Pancreas (tissue), 10 donors: Measurements from ENCODE around the gene RHOA. TPM values are rescaled to one million over a fixed set of nuclear protein-coding genes. Genes with fewer than 3 reads are reported as not detected.

Experiments used
- ATAC-seq, 4 donors: fragments of 200-7000 bp; cut with Tn5 transposase; one replicate each; pipeline versions ENCODE4 v1.8.0 to v1.9.1; 2020; ENCODE audit warnings: mild to moderate bottlenecking in 4 of 4, moderate library complexity in 4 of 4
- DNase-seq, 6 donors: peaks; one replicate each; pipeline ENCODE4 v3.0.0-alpha.2; 2020
- FAIRE-seq: peaks from 2 replicates; lab custom pipeline; 2012; peaks lifted over from hg19 to GRCh38; lab: Jason Lieb, UNC
- H3K27ac ChIP-seq, 4 donors: fragments of 200-600 bp; sonication (generic); 1 replicate in 3 of 4; 2 replicates in 1 of 4; pipeline versions ENCODE4 v1.5.0 to v1.8.0; 2020
- H3K27me3 ChIP-seq, 4 donors: fragments of 200-600 bp; one replicate each; pipeline ENCODE4 v1.8.0; 2021
- H3K36me3 ChIP-seq, 3 donors: fragments of 200-600 bp; sonication (generic) in 1 of 3; one replicate each; pipeline versions ENCODE4 v1.5.0 to v1.8.0; 2020 to 2021
- H3K4me1 ChIP-seq, 3 donors: fragments of 200-600 bp; one replicate each; pipeline ENCODE4 v1.8.0; 2021
- H3K4me3 ChIP-seq, 4 donors: fragments of 200-600 bp; sonication (generic) in 2 of 4; one replicate each; pipeline versions ENCODE4 v1.5.0 to v1.8.0; 2020 to 2021
- H3K9me3 ChIP-seq, 4 donors: fragments of 200-600 bp; one replicate each; pipeline ENCODE4 v1.8.0; 2021
- CTCF ChIP-seq, 4 donors: fragments of 200-600 bp; sonication (generic) in 3 of 4; IDR thresholded peaks; one replicate each; pipeline versions ENCODE4 v1.5.0 to v1.8.0; 2021; ENCODE audit warnings: antibody characterized with exemption in 4 of 4
- WGBS, 2 donors: extraction: QIAGEN DNeasy Blood & Tissue Kit; methylation state at CpG; one replicate each; pipeline ENCODE4 v1.1.7; 2013; 5-methylcytosine and 5-hydroxymethylcytosine counted together
- intact Hi-C, 3 donors: fragments of 100-400 bp; cut with DNase I; formaldehyde crosslinking; loops; one replicate each; pipeline versions ENCODE4 v1.11.1 to v1.14.2; 2022
- polyA plus RNA-seq, 2 donors: library from polyadenylated mRNA; stranded (reverse); fragments of 200-250 nt; gene quantifications; one replicate each; pipeline ENCODE4 v1.2.3, GENCODE V29; 2013
- total RNA-seq, 6 donors: library from RNA; stranded (reverse); fragmentation: NEBNext Ultra II Directional in 4 of 6; extraction: Animal tissue kit (Norgen Biotek cat#: 25700) in 4 of 6; gene quantifications; one replicate each; pipeline versions ENCODE4 v1.2.1 to v1.2.4, GENCODE V29; 2021 to 2023
- donor health status: healthy with polysubstance abuse.
- donor health status: DM: no; HTN: no; CAD: no; lungs with moderate emphysema.
- donor health status: DM: no; HTN: no; CAD: no.
- donor health status: control.
- donor health status: control.
- donor health status: Bipolar disorder and iron deficiency.
- donor health status: DM: yes; HTN: yes; CAD: no.
- donor health status: DM: no; HTN: no; CAD: no.
- donor health status: DM: no; HTN: no; CAD: no.
- donor health status: DM: yes; HTN: yes; CAD: no.

The RHOA gene
- total and polyA plus RNA-seq, 8 donors = 77.8 to 209 (median 138) TPM

DNA sequence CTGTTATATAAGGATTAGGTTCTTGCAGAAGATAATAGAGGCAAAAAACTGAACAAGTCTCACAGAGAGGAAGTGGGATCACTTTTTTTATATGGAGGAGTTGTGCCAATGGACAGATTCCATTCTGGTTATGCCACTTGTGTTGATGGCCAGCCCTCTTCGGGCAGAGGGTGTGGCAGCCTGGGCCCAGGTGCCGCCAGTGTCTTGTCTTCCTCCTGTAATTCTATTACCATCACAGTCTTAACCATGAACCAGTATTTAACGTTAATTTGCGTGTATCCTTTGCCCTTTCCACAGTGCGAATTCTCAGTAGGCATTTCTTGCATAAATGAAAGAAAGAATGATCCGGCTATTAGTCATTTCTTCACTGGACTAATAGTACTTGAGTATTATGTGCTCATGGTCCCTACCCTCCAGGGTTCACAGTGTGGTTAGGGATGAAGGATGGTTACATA lies 65.0 kb downstream of the RHOA start:
- intact Hi-C loops = no loop called here
- no peaks in the 10 kb centered on the region for H3K4me1 ChIP-seq
- H3K27ac ChIP-seq = peak overlapping the region in 2 of 4 donors; percentile 34 to 43
- H3K36me3 ChIP-seq = no peaks in the 10 kb centered on the region
- no peak for FAIRE-seq
- WGBS, 2 donors = 79 to 90% methylated on average over 6 of the region's 6 CpGs
- no peaks in the 10 kb centered on the region for H3K9me3 ChIP-seq
- no peak overlapping the region for H3K4me3 ChIP-seq
- TF ChIP-seq CTCF (IDR thresholded peaks at IDR 0.05) = no peak
- ATAC-seq = peak in 1 of 4 donors; percentile 14
- H3K27me3 ChIP-seq = no peaks in the 10 kb centered on the region
- DNase-seq = no peak

- no peaks in the 10 kb centered on the region for H3K36me3 ChIP-seq
- 89 to 93% methylated on average over 3 of the region's 3 CpGs for WGBS, 2 donors
- DNase-seq (no peak), ATAC-seq (no peak), FAIRE-seq (no peak)
- peaks cover 0 to 15% (median 0%) of the 10 kb centered on the region in 3 donors for H3K4me1 ChIP-seq
- TF ChIP-seq CTCF (IDR thresholded peaks at IDR 0.05) = no peak
- no peaks in the 10 kb centered on the region for H3K27me3 ChIP-seq
- no peak overlapping the region for H3K27ac ChIP-seq
- intact Hi-C loops = no loop called here
- H3K9me3 ChIP-seq = no peaks in the 10 kb centered on the region
- H3K4me3 ChIP-seq = no peak overlapping the region
Measured at GRCh38 chr3:49343163-49343562, 68.6 kb downstream of the RHOA start.

DNA sequence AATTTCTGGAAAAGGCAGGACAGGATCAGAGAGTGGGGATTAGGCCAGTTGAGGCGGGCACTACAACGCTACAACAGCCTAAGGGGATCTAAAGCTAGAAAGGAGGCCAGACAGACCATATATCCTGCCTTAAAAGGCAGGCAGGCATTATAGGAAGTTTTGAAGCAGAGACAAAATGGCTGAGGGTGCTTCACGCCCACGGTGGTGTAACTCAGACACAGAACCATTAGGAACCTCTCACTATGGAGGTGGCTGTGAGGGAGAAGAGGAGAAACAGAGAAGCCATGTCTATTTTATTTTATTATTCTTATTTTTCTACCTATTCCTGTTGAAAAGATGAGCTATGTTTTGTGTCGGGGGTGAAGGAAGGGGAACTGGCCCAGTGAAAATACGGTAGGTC lies 69.8 kb downstream of the RHOA start:
- no peak overlapping the region for H3K4me3 ChIP-seq
- no peaks in the 10 kb centered on the region for H3K36me3 ChIP-seq
- H3K27ac ChIP-seq = no peak overlapping the region
- H3K9me3 ChIP-seq = no peaks in the 10 kb centered on the region
- no peak for TF ChIP-seq CTCF (IDR thresholded peaks at IDR 0.05)
- no peak for ATAC-seq
- intact Hi-C loops = no loop called here
- DNase-seq = no peak
- no peaks in the 10 kb centered on the region for H3K27me3 ChIP-seq
- 89 to 94% methylated on average over 6 of the region's 6 CpGs for whole genome bisulfite sequencing, 2 donors
- FAIRE-seq = no peak
- H3K4me1 ChIP-seq = peaks cover 0 to 16% (median 0%) of the 10 kb centered on the region in 3 donors

DNA sequence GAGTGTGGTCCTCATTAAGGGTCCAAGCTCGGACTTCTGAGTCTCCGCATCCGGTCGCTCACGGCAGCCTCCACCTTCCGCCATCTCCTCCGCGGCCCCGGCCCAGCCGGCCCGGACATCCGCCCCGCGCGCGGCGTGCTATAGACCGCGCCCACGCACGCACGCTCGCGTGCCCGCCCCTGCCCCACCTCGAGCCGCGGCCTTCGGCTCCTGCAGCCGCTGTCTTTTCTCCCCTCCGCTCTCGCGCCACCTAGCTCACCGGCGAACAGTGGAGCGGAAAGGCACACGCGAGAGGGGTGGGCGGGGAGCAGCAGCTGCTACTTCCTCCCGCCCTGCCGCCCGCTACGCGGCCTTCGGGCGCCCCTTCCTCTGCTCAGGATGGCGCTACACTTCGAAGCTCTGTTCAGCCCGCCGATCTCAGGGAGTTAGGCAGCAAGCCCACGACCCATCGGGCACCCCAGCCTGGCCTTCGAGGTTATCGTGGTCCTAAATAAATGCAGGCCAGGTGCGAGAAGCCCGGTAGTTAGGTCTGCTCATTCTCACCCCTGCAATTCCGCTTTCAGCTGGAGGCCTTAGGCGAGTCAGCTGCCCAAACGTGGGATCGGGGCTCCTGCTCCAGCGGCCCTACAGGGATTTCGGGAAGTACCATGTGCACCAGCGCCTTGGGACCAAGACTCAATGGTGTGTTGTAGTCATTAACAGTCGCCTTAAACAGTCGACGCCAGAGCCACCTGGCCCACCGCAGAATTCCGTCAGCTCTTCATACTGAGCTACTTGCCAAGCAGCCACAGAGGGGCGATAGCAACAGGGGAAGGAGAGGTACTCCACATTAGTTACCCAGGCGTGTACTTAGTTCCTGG lies 71.6 kb downstream of the RHOA start, which contains the start of gene USP4:
TSS of gene USP4 (minus strand) at position 113 of the 860 bp plus-strand sequence. CDS start at position 84, 29 bp downstream.
- WGBS, 2 donors = 3 to 5% methylated on average over 52 to 70 of the region's 70 CpGs
- Histone ChIP-seq H3K27me3 (no peaks in the 10 kb centered on the region), H3K9me3 (no peaks in the 10 kb centered on the region), H3K27ac (peak within 1 kb of the TSS; percentile 71 to 96 (median 87)), H3K4me3 (peak within 1 kb of the TSS; percentile 52 to 92 (median 77)), H3K36me3 (peaks cover 0 to under 1% (median 0%) of the 10 kb centered on the region in 3 donors), H3K4me1 (peaks cover 0 to 16% (median 0%) of the 10 kb centered on the region in 3 donors)
- ATAC-seq (peak; percentile 96 to 98 (median 98)), FAIRE-seq (no peak), DNase-seq (peak; percentile 90 to 96 (median 92))
- intact Hi-C loops = no loop called here
- TF ChIP-seq CTCF (IDR thresholded peaks at IDR 0.05) = peak in 1 of 4 donors; percentile 16
